Measurements from ENCODE around the gene IFNA2.

DNA sequence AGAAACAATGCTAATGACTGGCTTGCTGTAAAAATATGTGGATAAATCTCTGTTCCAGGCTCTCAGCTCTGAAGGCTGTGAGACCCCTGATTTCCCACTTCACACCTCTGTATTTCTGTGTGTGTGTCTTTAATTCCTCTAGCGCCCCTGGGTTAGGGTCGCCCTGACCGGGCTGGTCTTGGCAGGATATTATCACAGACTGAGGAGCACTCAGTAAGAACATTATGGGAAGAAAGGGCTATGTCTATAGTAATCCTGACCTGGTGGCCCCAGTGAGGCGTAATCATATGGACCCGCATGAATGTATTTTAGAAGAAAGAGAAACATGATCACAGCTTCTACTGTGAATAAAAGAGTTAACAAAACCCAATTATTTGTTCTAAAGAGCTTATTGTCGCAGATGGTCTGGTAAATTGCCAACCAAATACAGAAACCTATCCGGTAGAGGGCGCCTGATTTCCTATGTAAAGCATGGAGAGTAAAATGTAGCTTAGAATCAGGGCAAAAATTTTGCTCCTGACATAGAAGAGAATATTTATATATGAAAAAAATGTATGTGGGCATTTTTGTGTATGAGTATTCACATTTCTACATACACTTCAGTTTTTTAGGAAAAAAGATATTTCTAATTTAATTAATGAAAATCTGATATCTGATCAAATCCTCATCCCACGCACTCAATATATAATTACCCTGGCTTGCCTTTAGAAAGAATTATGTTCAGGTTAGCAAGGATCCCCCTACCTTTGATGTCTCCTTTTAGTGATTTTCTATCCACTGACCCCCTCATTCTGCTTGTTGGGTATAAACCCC, 49.2 kb upstream of the IFNA2 start:
- TF ChIP-seq POLR2AphosphoS5 (IDR thresholded peaks at IDR 0.05; ENCODE audit: borderline replicate concordance, low read depth, low read length): no peak
- no peak for TF ChIP-seq EZH2 (IDR thresholded peaks at IDR 0.05)

Measured in SK-N-MC (cell line).